Body of pancreas (tissue), 4 donors: ENCODE results near the gene LRRC19.

ENCODE experiments used
- POLR2A ChIP-seq, 3 donors: fragments of 450-650 bp; IDR thresholded peaks; one replicate each; pipeline ENCODE4 v1.6.1; 2016; ENCODE audit warnings: antibody characterized with exemption in 3 of 3, mild to moderate bottlenecking in 2 of 3
- TF ChIP-seq, protein P1 (sequence below), 7 experiments: fragments of 450-650 bp in 4 of 7; fragments of 200-600 bp in 3 of 7; sonication (generic) in 3 of 7; IDR thresholded peaks; one replicate each; pipeline ENCODE4 v1.5.1; 2016 to 2019; ENCODE audit warnings: antibody characterized with exemption in 7 of 7

DNA sequence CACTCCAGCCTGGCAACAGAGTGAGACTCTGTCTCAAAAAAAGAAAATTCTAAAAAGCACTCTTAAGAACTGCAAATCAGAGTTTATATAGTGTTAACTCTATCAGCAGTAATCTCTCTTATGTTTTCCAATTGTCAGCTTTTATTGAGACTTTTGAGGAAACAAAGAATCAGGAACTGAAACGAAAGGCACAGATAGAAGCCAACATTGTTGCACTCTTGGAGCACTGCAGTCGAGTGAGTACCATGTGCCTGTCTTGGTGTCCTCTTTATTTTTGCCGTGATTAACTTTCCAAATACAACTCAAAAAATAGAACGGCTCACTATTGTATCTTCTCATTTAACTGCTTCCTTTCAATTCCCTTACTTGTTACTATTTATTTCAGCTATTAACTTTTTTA, 41.7 kb upstream of the LRRC19 start:
- TF ChIP-seq, protein P1, sequence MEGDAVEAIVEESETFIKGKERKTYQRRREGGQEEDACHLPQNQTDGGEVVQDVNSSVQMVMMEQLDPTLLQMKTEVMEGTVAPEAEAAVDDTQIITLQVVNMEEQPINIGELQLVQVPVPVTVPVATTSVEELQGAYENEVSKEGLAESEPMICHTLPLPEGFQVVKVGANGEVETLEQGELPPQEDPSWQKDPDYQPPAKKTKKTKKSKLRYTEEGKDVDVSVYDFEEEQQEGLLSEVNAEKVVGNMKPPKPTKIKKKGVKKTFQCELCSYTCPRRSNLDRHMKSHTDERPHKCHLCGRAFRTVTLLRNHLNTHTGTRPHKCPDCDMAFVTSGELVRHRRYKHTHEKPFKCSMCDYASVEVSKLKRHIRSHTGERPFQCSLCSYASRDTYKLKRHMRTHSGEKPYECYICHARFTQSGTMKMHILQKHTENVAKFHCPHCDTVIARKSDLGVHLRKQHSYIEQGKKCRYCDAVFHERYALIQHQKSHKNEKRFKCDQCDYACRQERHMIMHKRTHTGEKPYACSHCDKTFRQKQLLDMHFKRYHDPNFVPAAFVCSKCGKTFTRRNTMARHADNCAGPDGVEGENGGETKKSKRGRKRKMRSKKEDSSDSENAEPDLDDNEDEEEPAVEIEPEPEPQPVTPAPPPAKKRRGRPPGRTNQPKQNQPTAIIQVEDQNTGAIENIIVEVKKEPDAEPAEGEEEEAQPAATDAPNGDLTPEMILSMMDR (IDR thresholded peaks at IDR 0.05) = no peak
- TF ChIP-seq POLR2A (IDR thresholded peaks at IDR 0.05) = no peak
